HUES6 (cell line): ENCODE measurements around the gene PMEL.
A peak's percentile ranks its signal among the peaks of the same experiment; 100 is the strongest.
"Not testable (repeated sequence)": the region's sequence is repeated elsewhere in the genome, so short reads cannot be mapped to it uniquely, and the experiment has no call there.

ENCODE experiments used
- H3K27ac ChIP-seq: 2 replicates; pipeline ENCODE4 v1.7.0; 2013; ENCODE audit warnings: low read depth, mild to moderate bottlenecking, low read length, inconsistent platforms
- H3K27me3 ChIP-seq: 2 replicates; pipeline ENCODE4 v1.6.1; 2013; ENCODE audit warnings: low read length; ENCODE audit not compliant: control insufficient read depth, insufficient read depth
- H3K36me3 ChIP-seq: 2 replicates; pipeline ENCODE4 v1.6.1; 2013; ENCODE audit warnings: low read length; ENCODE audit not compliant: control insufficient read depth, insufficient read depth
- H3K4me1 ChIP-seq: 2 replicates; pipeline ENCODE4 v1.6.1; 2013; ENCODE audit warnings: low read length; ENCODE audit not compliant: control insufficient read depth, insufficient read depth
- H3K4me3 ChIP-seq: 2 replicates; pipeline ENCODE4 v1.5.1; 2013; ENCODE audit warnings: low read depth, low read length
- H3K9ac ChIP-seq: one replicate; pipeline ENCODE4 v1.6.1; 2013; ENCODE audit warnings: mild to moderate bottlenecking, low read length
- H3K9me3 ChIP-seq: 2 replicates; pipeline ENCODE4 v1.6.1; 2013; ENCODE audit warnings: low read depth, low read length; ENCODE audit not compliant: control insufficient read depth, insufficient read depth

Gene PMEL

DNA sequence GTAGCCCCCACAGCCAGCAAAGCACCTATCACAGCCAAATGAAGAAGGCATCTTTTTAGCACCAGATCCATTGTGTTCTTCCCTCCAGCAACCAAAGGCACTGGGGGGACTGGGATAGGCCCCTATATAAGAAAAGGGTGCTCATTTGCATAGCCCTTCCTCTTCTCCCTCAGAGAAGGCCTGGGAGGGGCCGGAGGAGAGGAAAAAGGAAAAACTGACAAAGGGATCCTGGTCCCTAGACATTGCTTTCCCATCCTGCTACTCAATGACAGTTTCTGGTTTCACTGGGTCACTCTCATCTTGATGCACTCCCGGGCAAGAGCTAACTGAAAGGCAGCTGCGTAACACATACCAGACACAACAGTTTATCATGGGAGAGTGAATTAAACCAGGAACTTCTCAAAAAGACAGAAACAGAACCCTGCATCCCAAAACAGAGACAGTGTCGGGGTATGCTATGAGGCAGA lies at the start of gene PMEL:
Gene PMEL, minus strand, starts transcription at position 102 of the 467 bp plus-strand sequence. Its CDS starts 31 bp downstream, at position 71.
- peak within 1 kb of the TSS; percentile 74; the same call in 1 of the 2 replicates for H3K27ac ChIP-seq
- H3K36me3 ChIP-seq: peaks cover 30% of the 10 kb centered on the region
- H3K9me3 ChIP-seq: no peaks in the 10 kb centered on the region
- peak within 1 kb of the TSS; percentile 88 for H3K9ac ChIP-seq
- peak within 1 kb of the TSS; percentile 94 for H3K4me3 ChIP-seq
- H3K27me3 ChIP-seq: no peaks in the 10 kb centered on the region
- peaks cover 18% of the 10 kb centered on the region for H3K4me1 ChIP-seq

DNA sequence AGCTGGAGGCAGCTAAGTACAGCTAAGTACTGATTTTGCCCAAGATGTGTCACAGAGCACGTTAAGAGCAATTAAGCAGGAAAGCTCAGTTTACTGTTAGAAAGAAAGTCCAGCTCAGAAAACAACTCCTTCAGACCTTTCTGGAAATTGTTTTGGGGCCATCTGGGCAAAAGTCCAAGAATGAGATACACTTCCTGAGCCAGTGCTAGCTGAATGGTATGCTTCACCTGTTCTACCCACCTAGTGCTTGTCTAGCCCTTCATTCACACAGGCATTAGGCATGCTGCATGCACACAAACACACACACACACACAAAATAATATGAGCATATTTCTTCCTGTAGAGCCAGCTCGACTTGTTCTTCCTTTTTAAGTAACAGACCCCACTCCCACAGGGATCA lies 48.4 kb upstream of the PMEL start:
- Histone ChIP-seq H3K4me3 (no peak overlapping the region), H3K4me1 (no peaks in the 10 kb centered on the region), H3K9me3 (no peaks in the 10 kb centered on the region), H3K27ac (no peak overlapping the region), H3K27me3 (no peaks in the 10 kb centered on the region), H3K9ac (no peak overlapping the region), H3K36me3 (peaks cover 8% of the 10 kb centered on the region; the same call in 1 of the 2 replicates)

DNA sequence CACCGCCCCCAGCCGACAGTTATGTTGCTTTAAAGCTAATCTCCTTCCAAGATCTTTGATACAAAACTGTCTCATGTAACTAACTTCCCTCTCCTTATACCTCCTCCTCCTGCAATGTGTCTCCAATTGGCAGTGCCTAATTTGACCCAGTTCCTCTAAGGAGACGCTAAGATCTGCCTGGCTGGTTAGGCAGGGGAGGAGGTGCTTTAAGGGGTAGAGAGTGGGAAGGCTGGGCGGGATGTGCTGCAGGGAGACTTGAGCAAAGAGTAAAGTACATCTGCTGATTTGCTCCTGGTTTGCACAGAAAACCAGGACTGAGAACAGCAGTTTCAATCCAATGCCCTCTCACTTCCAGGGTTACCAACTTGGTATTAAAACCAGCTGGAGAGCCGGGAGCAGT lies 47.6 kb upstream of the PMEL start:
- Histone ChIP-seq H3K27me3 (no peaks in the 10 kb centered on the region), H3K36me3 (peaks cover 7% of the 10 kb centered on the region; the same call in 1 of the 2 replicates), H3K27ac (no peak overlapping the region), H3K4me1 (no peaks in the 10 kb centered on the region), H3K4me3 (no peak overlapping the region), H3K9ac (no peak overlapping the region), H3K9me3 (no peaks in the 10 kb centered on the region)

DNA sequence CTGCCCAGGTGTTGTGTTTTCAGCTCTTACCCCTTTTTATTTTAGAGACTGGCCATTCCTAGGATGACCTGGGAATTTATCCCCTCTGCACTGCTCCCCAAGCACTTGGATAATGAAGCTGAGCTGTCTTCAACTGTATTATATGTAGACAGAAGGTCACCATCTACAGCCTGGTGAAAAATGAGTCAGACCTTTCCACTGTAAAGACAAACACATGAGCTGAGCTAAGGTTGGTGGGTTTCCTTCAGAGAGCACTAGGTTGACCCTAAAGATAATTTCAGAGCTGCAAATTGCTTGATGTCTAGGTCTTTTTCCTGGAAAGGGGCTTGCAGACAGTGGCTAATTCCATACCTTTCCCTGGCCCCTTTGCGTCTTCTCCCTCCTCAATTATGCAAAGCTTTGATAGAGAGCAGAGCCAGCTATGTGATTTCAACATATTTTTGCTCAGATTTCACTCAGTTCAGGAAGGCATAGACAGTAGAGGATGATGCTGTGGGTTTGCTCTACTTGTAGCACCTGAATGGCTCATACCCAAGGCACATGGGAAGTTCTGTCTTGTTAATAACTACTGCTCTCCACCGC lies 45.8 kb upstream of the PMEL start:
- H3K27me3 ChIP-seq: no peaks in the 10 kb centered on the region
- no peak overlapping the region for H3K4me3 ChIP-seq
- H3K9me3 ChIP-seq: no peaks in the 10 kb centered on the region
- no peak overlapping the region for H3K9ac ChIP-seq
- H3K36me3 ChIP-seq: peaks cover 4% of the 10 kb centered on the region; the same call in 1 of the 2 replicates
- H3K4me1 ChIP-seq: no peaks in the 10 kb centered on the region
- no peak overlapping the region for H3K27ac ChIP-seq

DNA sequence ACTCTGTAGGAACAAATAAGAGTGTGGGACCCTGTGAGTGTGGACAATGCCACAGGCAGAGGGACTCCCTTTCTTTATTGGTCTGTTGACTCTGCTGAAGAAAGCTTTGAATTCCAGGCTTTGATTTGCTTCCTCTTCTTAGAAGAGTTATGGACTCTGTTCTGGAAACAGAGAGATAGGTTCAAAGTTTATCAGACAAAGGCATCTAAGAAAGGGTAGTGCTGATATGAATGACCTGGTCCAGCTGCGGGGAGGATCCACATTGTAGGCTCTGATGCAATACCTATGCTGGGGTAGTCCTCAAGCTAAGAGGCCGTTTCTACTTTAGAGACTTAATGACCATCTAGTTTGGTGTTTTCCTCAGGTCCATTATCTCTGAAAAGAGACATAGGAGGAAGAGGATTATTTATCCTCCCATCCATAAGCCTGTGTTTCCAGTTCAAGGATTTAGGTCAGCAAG lies 44.3 kb upstream of the PMEL start:
- Histone ChIP-seq H3K9ac (no peak overlapping the region), H3K4me1 (no peaks in the 10 kb centered on the region), H3K27ac (no peak overlapping the region), H3K36me3 (peaks cover 4% of the 10 kb centered on the region; the same call in 1 of the 2 replicates), H3K4me3 (no peak overlapping the region), H3K27me3 (no peaks in the 10 kb centered on the region), H3K9me3 (no peaks in the 10 kb centered on the region)

DNA sequence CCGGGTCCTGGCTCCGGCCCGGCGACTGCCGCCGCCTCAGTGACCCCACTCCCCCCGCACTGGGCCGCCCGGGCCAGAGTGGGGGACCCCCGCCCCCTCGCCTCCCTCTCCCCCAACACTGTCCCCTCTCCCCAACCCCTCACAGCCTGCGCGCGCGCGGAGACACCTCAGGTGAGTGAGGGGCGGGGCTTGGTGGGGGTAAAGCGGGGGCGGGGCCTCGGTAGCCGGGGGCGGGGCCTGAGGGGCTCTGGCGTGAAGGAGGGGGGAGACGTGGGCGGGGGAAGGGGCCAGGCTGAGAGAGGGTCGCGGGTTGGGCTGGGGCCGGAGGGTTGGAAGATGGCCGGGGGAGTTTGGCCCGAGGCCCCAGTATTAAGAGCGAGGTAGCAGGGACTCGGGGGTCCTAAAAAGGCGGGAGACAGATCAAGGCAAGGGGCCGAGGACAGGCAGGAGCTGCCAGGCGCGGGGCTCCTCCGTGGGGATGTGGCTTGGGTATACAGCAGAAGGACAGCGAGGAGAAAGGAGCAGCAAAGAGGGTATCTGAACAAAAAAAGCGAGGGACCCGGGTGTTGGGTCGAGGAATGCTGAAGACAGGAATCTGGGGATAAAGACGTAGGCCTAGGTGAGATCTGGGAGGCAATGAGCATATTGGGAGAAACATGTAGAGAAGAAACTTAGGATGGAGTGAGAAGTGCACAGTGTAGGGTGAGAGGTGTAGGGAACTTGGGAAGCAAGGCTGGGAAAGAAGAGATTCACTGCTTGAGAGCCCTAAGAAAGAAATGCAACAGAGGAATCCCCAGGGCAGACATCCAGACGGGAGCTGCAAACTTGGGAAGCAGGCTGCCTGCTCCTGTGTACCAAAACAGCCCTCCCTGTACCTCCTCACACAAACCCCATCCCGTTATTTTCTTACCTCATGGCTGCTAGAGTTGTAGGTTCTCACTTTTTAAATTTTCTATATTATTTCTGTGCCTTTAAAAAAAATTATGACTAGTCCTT lies 42.0 kb upstream of the PMEL start:
- Histone ChIP-seq H3K27me3 (no peaks in the 10 kb centered on the region), H3K9me3 (no peaks in the 10 kb centered on the region), H3K9ac (peak overlapping the region; percentile 82), H3K4me3 (peak overlapping the region; percentile 75), H3K36me3 (peaks cover 23% of the 10 kb centered on the region), H3K4me1 (no peaks in the 10 kb centered on the region), H3K27ac (no peak overlapping the region)

DNA sequence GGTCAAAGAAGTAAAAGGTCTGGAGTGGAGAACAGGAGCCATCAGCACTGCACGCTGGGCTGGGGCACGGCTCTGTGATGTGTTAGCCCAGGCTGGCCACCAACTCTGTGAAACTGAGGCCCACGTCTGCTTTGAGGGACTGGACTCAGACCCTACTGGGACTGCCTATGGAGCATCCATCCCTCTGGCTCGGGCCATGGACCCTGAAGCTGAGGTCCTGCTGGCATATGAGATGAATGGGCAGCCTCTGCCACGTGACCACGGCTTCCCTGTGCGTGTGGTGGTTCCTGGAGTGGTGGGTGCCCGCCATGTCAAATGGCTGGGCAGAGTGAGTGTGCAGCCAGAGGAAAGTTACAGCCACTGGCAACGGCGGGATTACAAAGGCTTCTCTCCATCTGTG lies 38.4 kb upstream of the PMEL start:
- no peaks in the 10 kb centered on the region for H3K9me3 ChIP-seq
- H3K4me1 ChIP-seq: no peaks in the 10 kb centered on the region
- no peak overlapping the region for H3K9ac ChIP-seq
- H3K27me3 ChIP-seq: no peaks in the 10 kb centered on the region
- H3K36me3 ChIP-seq: peaks cover 31% of the 10 kb centered on the region
- no peak overlapping the region for H3K27ac ChIP-seq
- no peak overlapping the region for H3K4me3 ChIP-seq

DNA sequence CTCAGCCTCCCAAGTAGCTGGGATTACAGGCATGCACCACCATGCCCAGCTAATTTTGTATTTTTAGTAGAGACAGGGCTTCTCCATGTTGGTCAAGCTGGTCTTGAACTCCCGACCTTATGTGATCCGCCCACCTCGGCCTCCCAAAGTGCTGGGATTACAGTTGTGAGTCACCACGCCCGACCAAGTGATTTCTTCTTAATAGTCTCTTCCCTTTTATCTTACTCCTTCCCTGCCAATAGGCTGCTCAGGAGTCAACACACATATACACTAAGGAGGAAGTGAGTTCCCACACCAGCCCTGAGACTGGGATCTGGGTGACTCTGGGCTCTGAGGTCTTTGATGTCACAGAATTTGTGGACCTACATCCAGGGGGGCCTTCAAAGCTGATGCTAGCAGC lies 37.5 kb upstream of the PMEL start:
- H3K9ac ChIP-seq, H3K4me3 ChIP-seq, H3K9me3 ChIP-seq, H3K27ac ChIP-seq, H3K4me1 ChIP-seq, H3K27me3 ChIP-seq: not testable (repeated sequence)
- peaks cover 31% of the 10 kb centered on the region for H3K36me3 ChIP-seq

DNA sequence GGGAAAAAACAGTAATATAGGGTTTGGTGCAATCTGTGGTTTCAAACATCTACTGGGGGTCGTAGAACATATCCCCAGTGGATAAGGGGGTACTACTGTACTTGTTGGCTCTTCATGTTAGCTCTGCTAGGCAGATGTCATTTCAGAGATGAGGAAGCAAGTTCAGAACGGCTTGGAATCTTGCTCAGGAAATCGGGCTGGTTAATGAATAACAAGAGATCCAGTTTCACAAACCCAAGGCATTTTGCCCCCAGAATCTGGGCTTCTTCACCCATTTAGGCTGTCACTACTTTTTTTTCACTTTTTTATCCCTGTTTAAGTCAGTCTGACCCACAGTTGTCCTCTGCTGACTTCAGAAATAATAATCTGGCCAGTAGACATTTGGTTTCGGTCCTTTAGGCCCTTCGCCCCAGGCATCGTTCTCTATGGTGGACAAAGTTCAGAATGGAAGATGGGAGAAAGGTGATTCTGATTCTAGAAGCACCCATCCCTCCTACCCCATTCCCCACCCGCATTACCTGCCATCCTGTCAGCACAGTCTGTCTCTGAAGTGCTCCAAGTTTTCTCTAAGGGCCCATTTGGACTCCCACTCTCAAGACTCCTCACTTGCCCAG lies 35.8 kb upstream of the PMEL start:
- Histone ChIP-seq H3K4me1 (peaks cover 4% of the 10 kb centered on the region; the same call in 1 of the 2 replicates), H3K4me3 (no peak overlapping the region), H3K27ac (no peak overlapping the region), H3K36me3 (peaks cover 31% of the 10 kb centered on the region), H3K9me3 (no peaks in the 10 kb centered on the region), H3K27me3 (no peaks in the 10 kb centered on the region), H3K9ac (no peak overlapping the region)

DNA sequence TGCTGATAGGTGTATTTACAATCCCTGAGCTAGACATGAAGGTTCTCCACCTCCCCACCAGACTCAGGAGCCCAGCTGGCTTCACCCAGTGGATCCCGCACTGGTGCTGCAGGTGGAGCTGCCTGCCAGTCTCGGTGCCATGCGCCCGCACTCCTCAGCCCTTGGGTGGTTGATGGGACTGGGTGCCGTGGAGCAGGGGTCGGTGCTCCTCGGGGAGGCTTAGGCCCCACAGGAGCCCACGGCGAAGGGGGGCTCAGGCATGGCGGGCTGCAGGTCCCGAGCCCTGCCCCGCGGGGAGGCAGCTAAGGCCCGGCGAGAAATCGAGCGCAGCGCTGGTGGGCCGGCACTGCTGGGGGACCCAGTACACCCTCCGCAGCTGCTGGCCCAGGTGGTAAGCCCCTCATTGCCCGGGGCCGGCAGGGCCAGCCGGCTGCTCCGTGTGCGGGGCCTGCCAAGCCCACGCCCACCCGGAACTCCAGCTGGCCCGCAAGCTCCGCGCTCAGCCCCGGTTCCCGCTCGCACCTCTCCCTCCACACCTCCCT lies 34.2 kb upstream of the PMEL start:
- not testable (repeated sequence) for H3K4me3 ChIP-seq, H3K27ac ChIP-seq, H3K9ac ChIP-seq, H3K27me3 ChIP-seq, H3K4me1 ChIP-seq, H3K9me3 ChIP-seq
- H3K36me3 ChIP-seq: peaks cover 36% of the 10 kb centered on the region
